B cell (primary cell): Measurements from ENCODE around the gene HYAL2.

ENCODE experiments used
- CTCF ChIP-seq: fragments of 200-600 bp; IDR thresholded peaks from one replicate; pipeline ENCODE4 v1.8.0; 2022; ENCODE audit warnings: antibody characterized with exemption, mild to moderate bottlenecking
- EZH2 ChIP-seq: IDR thresholded peaks from 2 replicates; pipeline ENCODE4 v1.6.1; 2012; ENCODE audit warnings: borderline replicate concordance, low read depth, mild to moderate bottlenecking, moderate library complexity, low read length; ENCODE audit not compliant: insufficient read depth, poor library complexity, severe bottlenecking

DNA sequence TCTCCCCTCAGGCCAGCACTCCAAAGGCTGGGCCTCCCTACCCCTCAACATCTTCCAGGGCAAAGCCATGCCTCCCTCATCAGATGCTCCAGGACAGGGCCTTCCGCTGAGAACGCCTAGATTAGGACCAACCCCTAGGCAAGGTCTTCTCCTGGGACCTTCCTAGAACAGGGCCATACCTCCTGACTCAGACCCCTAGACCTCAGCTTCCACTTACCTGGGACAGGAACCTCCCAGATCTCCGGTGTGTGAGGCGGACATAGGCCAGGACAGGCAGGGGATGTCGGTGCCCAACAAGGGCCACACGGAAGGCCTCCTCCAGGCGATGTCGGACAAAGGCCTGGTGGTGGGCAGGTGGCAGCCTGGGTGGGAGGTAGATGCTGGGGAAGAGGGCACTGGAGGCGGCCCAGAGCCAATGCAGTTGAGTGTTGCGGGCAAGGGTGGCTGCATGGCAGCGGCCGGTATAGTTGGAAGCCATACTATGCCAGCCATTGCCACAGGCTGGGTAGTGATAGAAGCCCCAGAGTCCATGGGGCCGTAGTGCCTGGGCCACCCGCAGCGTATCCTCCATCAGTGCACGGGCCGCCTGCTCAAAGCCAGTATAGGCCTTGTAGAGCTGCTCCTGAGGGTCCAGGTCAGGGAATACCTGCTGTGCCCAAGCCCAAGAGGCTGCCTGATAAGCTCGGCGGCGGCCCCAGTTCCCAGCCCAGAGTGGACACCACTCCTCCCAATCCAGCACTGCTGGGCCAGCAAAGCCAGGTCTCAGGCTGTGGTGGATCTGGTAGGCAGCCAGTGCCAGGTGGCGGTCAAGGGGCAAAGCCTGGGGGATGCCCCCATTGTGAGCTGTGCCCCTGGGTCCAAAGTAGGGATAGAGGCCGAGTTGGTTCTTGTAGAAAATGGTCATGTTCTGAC lies 27.8 kb downstream of the HYAL2 start:
- TF ChIP-seq CTCF (no peak), EZH2 (no peak)
